ENCODE data around the gene RAX. TPM values are rescaled to one million over a fixed set of nuclear protein-coding genes. Genes with fewer than 3 reads are reported as not detected.
"Not testable (repeated sequence)": the region's sequence is repeated elsewhere in the genome, so short reads cannot be mapped to it uniquely, and the experiment has no call there.

The RAX gene
- total and polyA plus RNA-seq, 7 experiments from 2014 or later = not detected

DNA sequence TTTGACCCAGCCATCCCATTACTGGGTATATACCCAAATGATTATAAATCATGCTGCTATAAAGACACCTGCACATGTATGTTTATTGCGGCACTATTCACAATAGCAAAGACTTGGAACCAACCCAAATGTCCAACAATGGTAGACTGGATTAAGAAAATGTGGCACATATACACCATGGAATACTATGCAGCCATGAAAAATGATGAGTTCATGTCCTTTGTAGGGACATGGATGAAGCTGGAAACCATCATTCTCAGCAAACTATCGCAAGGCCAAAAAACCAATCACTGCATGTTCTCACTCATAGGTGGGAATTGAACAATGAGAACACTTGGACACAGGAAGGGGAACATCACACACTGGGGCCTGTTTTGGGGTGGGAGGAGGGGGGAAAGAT lies 11.0 kb downstream of the RAX start:
- H3K4me1 ChIP-seq (ENCODE audit: control insufficient read depth in 2 of 2, insufficient read depth in 2 of 2, low read length in 2 of 2); H3K4me3 Mint-ChIP-seq; DNase-seq; H3K27ac ChIP-seq (ENCODE audit: low read depth, low read length); H3K36me3 Mint-ChIP-seq; intact Hi-C loops (cut with micrococcal nuclease); POLR2A ChIA-PET; H3K27ac Mint-ChIP-seq; ATAC-seq; H3K4me3 ChIP-seq (ENCODE audit: low read length); H3K36me3 ChIP-seq (ENCODE audit: control insufficient read depth in 2 of 3, insufficient read depth in 3 of 3, low read length in 3 of 3); H3K9me3 ChIP-seq (ENCODE audit: control insufficient read depth in 2 of 3, low read length in 3 of 3); H3K27me3 ChIP-seq (ENCODE audit: control insufficient read depth in 2 of 2, insufficient read depth in 2 of 2, low read length in 2 of 2); CTCF ChIA-PET: not testable (repeated sequence)
- peaks cover 62 to 89% (median 73%) of the 10 kb centered on the region in 5 donors for H3K27me3 Mint-ChIP-seq
- peaks cover 0 to 17% (median 6%) of the 10 kb centered on the region in 11 donors for H3K9me3 Mint-ChIP-seq
- H3K4me1 Mint-ChIP-seq = peaks cover 0 to 22% (median 5%) of the 10 kb centered on the region in 7 donors

DNA sequence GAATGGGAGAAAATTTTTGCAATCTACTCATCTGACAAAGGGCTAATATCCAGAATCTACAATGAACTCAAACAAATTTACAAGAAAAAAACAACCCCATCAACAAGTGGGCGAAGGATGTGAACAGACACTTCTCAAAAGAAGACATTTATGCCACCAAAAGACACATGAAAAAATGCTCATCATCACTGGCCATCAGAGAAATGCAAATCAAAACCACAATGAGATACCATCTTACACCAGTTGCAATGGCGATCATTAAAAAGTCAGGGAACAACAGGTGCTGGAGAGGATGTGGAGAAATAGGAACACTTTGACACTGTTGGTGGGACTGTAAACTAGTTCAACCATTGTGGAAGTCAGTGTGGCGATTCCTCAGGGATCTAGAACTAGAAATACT lies 11.4 kb downstream of the RAX start:
- H3K4me3 ChIP-seq (ENCODE audit: low read length); H3K27me3 ChIP-seq (ENCODE audit: control insufficient read depth in 2 of 2, insufficient read depth in 2 of 2, low read length in 2 of 2); H3K36me3 Mint-ChIP-seq; H3K27ac Mint-ChIP-seq; H3K27ac ChIP-seq (ENCODE audit: low read depth, low read length); H3K9me3 ChIP-seq (ENCODE audit: control insufficient read depth in 2 of 3, low read length in 3 of 3); CTCF ChIA-PET; H3K4me3 Mint-ChIP-seq; H3K36me3 ChIP-seq (ENCODE audit: control insufficient read depth in 2 of 3, insufficient read depth in 3 of 3, low read length in 3 of 3); POLR2A ChIA-PET; ATAC-seq; DNase-seq; H3K4me1 ChIP-seq (ENCODE audit: control insufficient read depth in 2 of 2, insufficient read depth in 2 of 2, low read length in 2 of 2); intact Hi-C loops (cut with micrococcal nuclease): not testable (repeated sequence)
- Mint-ChIP-seq H3K27me3 (peaks cover 58 to 85% (median 69%) of the 10 kb centered on the region in 5 donors), H3K4me1 (peaks cover 0 to 20% (median 4%) of the 10 kb centered on the region in 7 donors), H3K9me3 (peaks cover 0 to 17% (median 6%) of the 10 kb centered on the region in 11 donors)

DNA sequence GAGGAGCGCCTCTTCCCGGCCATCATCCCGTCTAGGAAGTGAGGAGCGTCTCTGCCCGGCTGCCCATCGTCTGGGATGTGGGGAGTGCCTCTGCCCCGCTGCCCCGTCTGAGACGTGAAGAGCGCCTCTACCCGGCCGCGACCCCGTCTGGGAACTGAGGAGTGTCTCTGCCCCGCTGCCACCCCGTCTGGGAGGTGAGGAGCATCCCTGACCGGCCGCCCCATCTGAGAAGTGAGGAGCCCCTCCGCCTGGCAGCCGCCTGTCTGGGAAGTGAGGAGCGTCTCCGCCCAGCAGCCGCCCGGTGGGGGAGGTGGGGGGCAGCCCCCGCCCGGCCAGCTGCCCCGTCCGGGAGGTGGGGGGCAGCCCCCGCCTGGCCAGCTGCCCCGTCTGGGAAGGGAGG lies 17.8 kb downstream of the RAX start:
- H3K4me1 ChIP-seq (ENCODE audit: control insufficient read depth in 2 of 2, insufficient read depth in 2 of 2, low read length in 2 of 2); H3K27ac ChIP-seq (ENCODE audit: low read depth, low read length); H3K9me3 ChIP-seq (ENCODE audit: control insufficient read depth in 2 of 3, low read length in 3 of 3); H3K36me3 Mint-ChIP-seq; H3K27ac Mint-ChIP-seq; H3K36me3 ChIP-seq (ENCODE audit: control insufficient read depth in 2 of 3, insufficient read depth in 3 of 3, low read length in 3 of 3); H3K27me3 ChIP-seq (ENCODE audit: control insufficient read depth in 2 of 2, insufficient read depth in 2 of 2, low read length in 2 of 2); DNase-seq; POLR2A ChIA-PET; H3K4me1 Mint-ChIP-seq; intact Hi-C loops (cut with micrococcal nuclease); H3K4me3 Mint-ChIP-seq; ATAC-seq; CTCF ChIA-PET; H3K4me3 ChIP-seq (ENCODE audit: low read length): not testable (repeated sequence)
- Mint-ChIP-seq H3K27me3 (peaks cover 32 to 61% (median 41%) of the 10 kb centered on the region in 5 donors), H3K9me3 (peaks cover 0 to 13% (median 5%) of the 10 kb centered on the region in 11 donors)

DNA sequence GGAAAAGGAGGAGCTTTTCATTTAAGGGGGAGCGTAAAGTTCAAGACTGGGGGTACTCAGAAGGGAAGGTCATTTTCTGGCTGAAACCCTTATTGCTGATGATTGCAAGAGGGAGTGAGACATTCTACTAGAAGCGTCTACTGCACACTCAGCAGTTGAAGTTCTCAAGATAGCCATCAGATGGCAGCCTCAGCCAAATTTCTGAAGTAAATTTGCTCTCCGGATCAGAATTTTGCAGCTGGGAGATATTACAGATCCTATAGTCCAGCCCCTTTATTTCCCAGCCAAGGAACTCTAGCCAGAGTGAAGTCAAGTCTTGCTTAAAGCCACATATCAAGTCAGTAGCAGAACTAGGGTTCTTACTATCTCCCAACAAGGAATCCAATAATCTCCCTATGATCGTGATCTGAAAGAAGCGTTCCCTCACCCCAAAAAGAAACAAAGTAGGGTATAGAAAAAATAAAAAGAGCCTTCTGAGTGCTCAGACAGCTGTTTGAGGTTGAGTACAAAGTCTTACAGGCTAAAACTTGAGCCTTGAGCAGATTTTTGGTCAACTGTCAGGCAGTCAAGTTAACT lies 24.0 kb downstream of the RAX start:
- intact Hi-C loops (cut with micrococcal nuclease) = loop anchor here in 1 of 2 donors (2.0 kb wide), 3 partner anchors 16 to 154 kb away; no protein-coding TSS in a partner anchor

DNA sequence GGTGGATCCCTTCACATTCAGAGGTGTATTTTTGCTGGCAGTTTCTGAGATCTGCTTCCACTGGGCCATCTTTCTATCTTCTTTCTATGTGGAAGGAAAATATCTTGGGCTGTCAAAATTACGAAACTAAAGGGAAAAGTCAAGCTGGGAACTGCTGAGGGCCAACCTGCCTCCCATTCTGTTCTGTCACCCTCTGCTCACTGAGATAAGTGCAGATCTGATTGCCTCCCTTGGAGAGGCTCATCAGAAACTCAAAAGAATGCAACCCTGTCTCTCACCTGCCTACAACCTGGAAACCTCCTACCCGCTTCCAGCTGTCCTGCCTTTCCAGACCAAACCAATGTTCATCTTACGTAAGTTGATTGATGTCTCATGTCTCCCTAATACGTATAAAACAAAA lies 26.5 kb downstream of the RAX start:
- DNase-seq = no peak
- no peaks in the 10 kb centered on the region for H3K27me3 ChIP-seq (ENCODE audit: control insufficient read depth in 2 of 2, insufficient read depth in 2 of 2, low read length in 2 of 2)
- ChIA-PET POLR2A (no interaction called here), CTCF (no interaction called here)
- peaks cover 0 to 2% (median 0%) of the 10 kb centered on the region in 7 donors for H3K4me1 Mint-ChIP-seq
- H3K9me3 ChIP-seq (ENCODE audit: control insufficient read depth in 2 of 3, low read length in 3 of 3) = no peaks in the 10 kb centered on the region
- intact Hi-C loops (cut with micrococcal nuclease) = no loop called here
- no peaks in the 10 kb centered on the region for H3K4me1 ChIP-seq (ENCODE audit: control insufficient read depth in 2 of 2, insufficient read depth in 2 of 2, low read length in 2 of 2)
- no peaks in the 10 kb centered on the region for H3K9me3 Mint-ChIP-seq
- H3K27ac ChIP-seq (ENCODE audit: low read depth, low read length) = no peak overlapping the region
- peaks cover 42 to 59% (median 54%) of the 10 kb centered on the region in 5 donors for H3K27me3 Mint-ChIP-seq
- H3K27ac Mint-ChIP-seq = no peak overlapping the region
- H3K36me3 ChIP-seq (ENCODE audit: control insufficient read depth in 2 of 3, insufficient read depth in 3 of 3, low read length in 3 of 3) = no peaks in the 10 kb centered on the region
- H3K4me3 ChIP-seq (ENCODE audit: low read length) = no peak overlapping the region
- H3K36me3 Mint-ChIP-seq = no peaks in the 10 kb centered on the region
- ATAC-seq = no peak
- no peak overlapping the region for H3K4me3 Mint-ChIP-seq

More for the DNA sequence above, 24.0 kb downstream of the RAX start:
- Histone ChIP-seq H3K36me3 (ENCODE audit: control insufficient read depth in 2 of 3, insufficient read depth in 3 of 3, low read length in 3 of 3) (no peaks in the 10 kb centered on the region), H3K4me1 (ENCODE audit: control insufficient read depth in 2 of 2, insufficient read depth in 2 of 2, low read length in 2 of 2) (no peaks in the 10 kb centered on the region), H3K27ac (ENCODE audit: low read depth, low read length) (no peak overlapping the region), H3K9me3 (ENCODE audit: control insufficient read depth in 2 of 3, low read length in 3 of 3) (no peaks in the 10 kb centered on the region), H3K4me3 (ENCODE audit: low read length) (no peak overlapping the region), H3K27me3 (ENCODE audit: control insufficient read depth in 2 of 2, insufficient read depth in 2 of 2, low read length in 2 of 2) (no peaks in the 10 kb centered on the region)
- peaks cover 49 to 67% (median 63%) of the 10 kb centered on the region in 5 donors for H3K27me3 Mint-ChIP-seq
- H3K4me1 Mint-ChIP-seq = peaks cover 0 to 2% (median 0%) of the 10 kb centered on the region in 7 donors
- POLR2A ChIA-PET = no interaction called here
- CTCF ChIA-PET = interaction anchor here (0.7 to 1.0 kb wide), 3 partner anchors 22 to 85 kb away, joined by 3 read pairs; no protein-coding TSS in a partner anchor
- peak in 3 of 9 donors; percentile 9 to 17 (median 16) for DNase-seq
- H3K9me3 Mint-ChIP-seq = peaks cover 0 to 2% (median 0%) of the 10 kb centered on the region in 11 donors
- no peak for ATAC-seq
- no peaks in the 10 kb centered on the region for H3K36me3 Mint-ChIP-seq
- H3K4me3 Mint-ChIP-seq = no peak overlapping the region
- H3K27ac Mint-ChIP-seq = no peak overlapping the region

DNA sequence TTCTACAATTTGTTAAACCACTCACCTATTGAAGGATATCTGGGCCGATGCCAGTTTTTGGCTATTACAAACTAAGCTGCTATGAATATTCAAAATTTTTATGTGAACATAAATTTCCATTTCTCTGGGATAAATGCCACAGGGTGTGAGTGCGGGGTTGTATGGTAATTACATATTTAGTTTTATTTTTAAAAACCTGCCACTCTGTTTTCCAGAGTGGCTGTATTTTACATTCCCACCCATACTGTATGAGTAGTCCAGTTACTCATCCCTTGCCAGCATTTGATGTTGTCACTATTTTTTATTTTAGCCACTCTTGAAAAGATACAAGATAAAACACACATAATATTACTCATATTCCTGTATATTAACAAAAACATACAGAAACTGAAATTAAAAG lies 30.3 kb downstream of the RAX start:
- H3K4me3 ChIP-seq (ENCODE audit: low read length) = no peak overlapping the region
- H3K27me3 ChIP-seq (ENCODE audit: control insufficient read depth in 2 of 2, insufficient read depth in 2 of 2, low read length in 2 of 2) = no peaks in the 10 kb centered on the region
- H3K27ac ChIP-seq (ENCODE audit: low read depth, low read length) = no peak overlapping the region
- Mint-ChIP-seq H3K36me3 (peaks cover 0 to 7% (median 0%) of the 10 kb centered on the region in 5 donors), H3K27me3 (peaks cover 29 to 67% (median 50%) of the 10 kb centered on the region in 5 donors), H3K4me1 (peaks cover 0 to 2% (median 0%) of the 10 kb centered on the region in 7 donors), H3K4me3 (no peak overlapping the region), H3K9me3 (peaks cover 0 to 8% (median 0%) of the 10 kb centered on the region in 11 donors), H3K27ac (no peak overlapping the region)
- ChIA-PET POLR2A (no interaction called here), CTCF (no interaction called here)
- intact Hi-C loops (cut with micrococcal nuclease) = no loop called here
- no peaks in the 10 kb centered on the region for H3K4me1 ChIP-seq (ENCODE audit: control insufficient read depth in 2 of 2, insufficient read depth in 2 of 2, low read length in 2 of 2)
- no peaks in the 10 kb centered on the region for H3K36me3 ChIP-seq (ENCODE audit: control insufficient read depth in 2 of 3, insufficient read depth in 3 of 3, low read length in 3 of 3)
- no peaks in the 10 kb centered on the region for H3K9me3 ChIP-seq (ENCODE audit: control insufficient read depth in 2 of 3, low read length in 3 of 3)
- DNase-seq (no peak), ATAC-seq (no peak)

DNA sequence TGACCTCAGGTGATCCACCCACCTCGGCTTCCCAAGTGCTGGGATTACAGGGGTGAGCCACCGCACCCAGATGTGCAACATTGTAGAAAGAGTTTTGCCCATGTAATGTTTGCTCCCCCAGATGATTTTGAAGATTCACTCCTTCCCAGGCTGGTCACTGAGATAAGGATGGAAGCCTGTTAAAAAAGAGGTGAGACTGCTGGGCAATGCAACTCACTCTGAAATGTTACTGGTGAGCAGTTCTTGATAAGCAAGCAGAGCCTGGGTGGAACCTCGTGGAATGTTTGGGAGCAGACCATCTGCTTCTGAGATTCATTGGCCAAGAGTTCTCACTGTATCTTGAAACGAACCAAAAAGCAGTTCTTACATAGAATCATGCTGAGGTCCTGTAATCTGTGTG lies 33.6 kb downstream of the RAX start:
- Mint-ChIP-seq H3K27ac (no peak overlapping the region), H3K27me3 (peaks cover 7 to 57% (median 43%) of the 10 kb centered on the region in 5 donors), H3K9me3 (peaks cover 0 to 9% (median 5%) of the 10 kb centered on the region in 11 donors), H3K4me3 (no peak overlapping the region), H3K36me3 (peaks cover 0 to 7% (median 0%) of the 10 kb centered on the region in 5 donors), H3K4me1 (peaks cover 0 to 2% (median 0%) of the 10 kb centered on the region in 7 donors)
- ATAC-seq (no peak), DNase-seq (no peak)
- ChIA-PET CTCF (no interaction called here), POLR2A (no interaction called here)
- no peaks in the 10 kb centered on the region for H3K9me3 ChIP-seq (ENCODE audit: control insufficient read depth in 2 of 3, low read length in 3 of 3)
- intact Hi-C loops (cut with micrococcal nuclease) = no loop called here
- no peaks in the 10 kb centered on the region for H3K27me3 ChIP-seq (ENCODE audit: control insufficient read depth in 2 of 2, insufficient read depth in 2 of 2, low read length in 2 of 2)
- no peaks in the 10 kb centered on the region for H3K36me3 ChIP-seq (ENCODE audit: control insufficient read depth in 2 of 3, insufficient read depth in 3 of 3, low read length in 3 of 3)
- H3K4me3 ChIP-seq (ENCODE audit: low read length) = no peak overlapping the region
- no peak overlapping the region for H3K27ac ChIP-seq (ENCODE audit: low read depth, low read length)
- H3K4me1 ChIP-seq (ENCODE audit: control insufficient read depth in 2 of 2, insufficient read depth in 2 of 2, low read length in 2 of 2) = no peaks in the 10 kb centered on the region
